SK-MEL-5 (cell line): ENCODE data around the gene SMIM14. TPM values are rescaled to one million over a fixed set of nuclear protein-coding genes. Genes with fewer than 3 reads are reported as not detected.

Experiments used
- small RNA-seq, 2 experiments: library from RNA; depleted of rRNA; stranded (forward); fragments of <200 nt; gene quantifications; one replicate each; pipeline ENCODE3, GENCODE V24; 2014
- total RNA-seq: library from RNA; depleted of rRNA; stranded (reverse); fragments of >200 nt; shearing (Covaris generic); gene quantifications from 2 replicates; pipeline ENCODE4 v1.2.3, GENCODE V29; 2014; rRNA removed

Gene SMIM14
- total RNA-seq, 1 experiment from 2014 or later: 13.8 TPM

Small RNA genes within 50 kb of the gene (small RNA-seq; reads per million reads assigned to genes)
- gene RNU7-11P: 0 reads per million in 2 experiments

Other genes with a start within 250 kb of the SMIM14 start
- not detected in 2 replicates for gene KLB, start 231.9 kb downstream of the SMIM14 start, total RNA-seq
- 3,684 and 3,967 TPM in 2 replicates for gene RPL9, start 179.9 kb downstream of the SMIM14 start, total RNA-seq
- 20.4 and 20.5 TPM in 2 replicates for gene LIAS, start 179.8 kb downstream of the SMIM14 start, total RNA-seq
- gene UGDH, start 111.4 kb downstream of the SMIM14 start, total RNA-seq: 90.9 and 93.4 TPM in 2 replicates
- gene UBE2K, start 59.3 kb upstream of the SMIM14 start, total RNA-seq: 17.9 and 29.2 TPM in 2 replicates